ENCODE measurements around the gene DDX11.
"Not testable (repeated sequence)": the region's sequence is repeated elsewhere in the genome, so short reads cannot be mapped to it uniquely, and the experiment has no call there.

Gene DDX11

GRCh38 chr12:31125171-31125570, 51.5 kb downstream of the DDX11 start:
- H3K79me2 ChIP-seq (ENCODE audit: insufficient read depth, low read length); H3K9me3 ChIP-seq (ENCODE audit: low read length); H3K27ac ChIP-seq (ENCODE audit: low read depth, low read length, poor library complexity, severe bottlenecking); H2AFZ ChIP-seq (ENCODE audit: low read length); H3K9me2 ChIP-seq (ENCODE audit: low read depth, low read length); H3K4me1 ChIP-seq (ENCODE audit: insufficient read depth, low read length, severe bottlenecking); H3F3A ChIP-seq (ENCODE audit: insufficient read depth, low read length); H3K36me3 ChIP-seq (ENCODE audit: insufficient read depth, low read length); H4K20me1 ChIP-seq (ENCODE audit: insufficient read depth, low read length); H3K4me2 ChIP-seq (ENCODE audit: low read length); H3K27me3 ChIP-seq (ENCODE audit: insufficient read depth, low read length); H3K4me3 ChIP-seq (ENCODE audit: low read depth, low read length, poor library complexity, severe bottlenecking); H3K9ac ChIP-seq (ENCODE audit: low read length): not testable (repeated sequence)

- not testable (repeated sequence) for H3K4me1 ChIP-seq (ENCODE audit: insufficient read depth, low read length, severe bottlenecking); H3K27ac ChIP-seq (ENCODE audit: low read depth, low read length, poor library complexity, severe bottlenecking); H3K9me3 ChIP-seq (ENCODE audit: low read length); H3K4me3 ChIP-seq (ENCODE audit: low read depth, low read length, poor library complexity, severe bottlenecking); H3K36me3 ChIP-seq (ENCODE audit: insufficient read depth, low read length); H3F3A ChIP-seq (ENCODE audit: insufficient read depth, low read length); H2AFZ ChIP-seq (ENCODE audit: low read length); H3K4me2 ChIP-seq (ENCODE audit: low read length); H3K9ac ChIP-seq (ENCODE audit: low read length); H3K27me3 ChIP-seq (ENCODE audit: insufficient read depth, low read length); H4K20me1 ChIP-seq (ENCODE audit: insufficient read depth, low read length); H3K79me2 ChIP-seq (ENCODE audit: insufficient read depth, low read length); H3K9me2 ChIP-seq (ENCODE audit: low read depth, low read length)
Measured at GRCh38 chr12:31127209-31127848, 53.7 kb downstream of the DDX11 start.

GRCh38 chr12:31136581-31136980, 62.9 kb downstream of the DDX11 start:
- H3K27me3 ChIP-seq (ENCODE audit: insufficient read depth, low read length); H3K4me1 ChIP-seq (ENCODE audit: insufficient read depth, low read length, severe bottlenecking); H3K9me3 ChIP-seq (ENCODE audit: low read length); H3K36me3 ChIP-seq (ENCODE audit: insufficient read depth, low read length); H3K4me2 ChIP-seq (ENCODE audit: low read length); H3K9me2 ChIP-seq (ENCODE audit: low read depth, low read length); H3K9ac ChIP-seq (ENCODE audit: low read length); H3K4me3 ChIP-seq (ENCODE audit: low read depth, low read length, poor library complexity, severe bottlenecking); H3K27ac ChIP-seq (ENCODE audit: low read depth, low read length, poor library complexity, severe bottlenecking); H2AFZ ChIP-seq (ENCODE audit: low read length); H4K20me1 ChIP-seq (ENCODE audit: insufficient read depth, low read length); H3F3A ChIP-seq (ENCODE audit: insufficient read depth, low read length); H3K79me2 ChIP-seq (ENCODE audit: insufficient read depth, low read length): not testable (repeated sequence)

- H3K9me3 ChIP-seq (ENCODE audit: low read length); H4K20me1 ChIP-seq (ENCODE audit: insufficient read depth, low read length); H3F3A ChIP-seq (ENCODE audit: insufficient read depth, low read length); H3K4me1 ChIP-seq (ENCODE audit: insufficient read depth, low read length, severe bottlenecking); H3K27ac ChIP-seq (ENCODE audit: low read depth, low read length, poor library complexity, severe bottlenecking); H3K9me2 ChIP-seq (ENCODE audit: low read depth, low read length); H2AFZ ChIP-seq (ENCODE audit: low read length); H3K4me2 ChIP-seq (ENCODE audit: low read length); H3K27me3 ChIP-seq (ENCODE audit: insufficient read depth, low read length); H3K4me3 ChIP-seq (ENCODE audit: low read depth, low read length, poor library complexity, severe bottlenecking); H3K79me2 ChIP-seq (ENCODE audit: insufficient read depth, low read length); H3K36me3 ChIP-seq (ENCODE audit: insufficient read depth, low read length); H3K9ac ChIP-seq (ENCODE audit: low read length): not testable (repeated sequence)
Measured at GRCh38 chr12:31144768-31145167, 71.1 kb downstream of the DDX11 start.

GRCh38 chr12:31145296-31145695, 71.6 kb downstream of the DDX11 start:
- H3K4me1 ChIP-seq (ENCODE audit: insufficient read depth, low read length, severe bottlenecking); H3K4me3 ChIP-seq (ENCODE audit: low read depth, low read length, poor library complexity, severe bottlenecking); H3K9ac ChIP-seq (ENCODE audit: low read length); H3K27me3 ChIP-seq (ENCODE audit: insufficient read depth, low read length); H3K9me3 ChIP-seq (ENCODE audit: low read length); H3K79me2 ChIP-seq (ENCODE audit: insufficient read depth, low read length); H2AFZ ChIP-seq (ENCODE audit: low read length); H3K4me2 ChIP-seq (ENCODE audit: low read length); H3F3A ChIP-seq (ENCODE audit: insufficient read depth, low read length); H3K9me2 ChIP-seq (ENCODE audit: low read depth, low read length); H4K20me1 ChIP-seq (ENCODE audit: insufficient read depth, low read length); H3K27ac ChIP-seq (ENCODE audit: low read depth, low read length, poor library complexity, severe bottlenecking); H3K36me3 ChIP-seq (ENCODE audit: insufficient read depth, low read length): not testable (repeated sequence)

- H3K4me3 ChIP-seq (ENCODE audit: low read depth, low read length, poor library complexity, severe bottlenecking); H3K9ac ChIP-seq (ENCODE audit: low read length); H3K79me2 ChIP-seq (ENCODE audit: insufficient read depth, low read length); H4K20me1 ChIP-seq (ENCODE audit: insufficient read depth, low read length); H3K36me3 ChIP-seq (ENCODE audit: insufficient read depth, low read length); H3K4me1 ChIP-seq (ENCODE audit: insufficient read depth, low read length, severe bottlenecking); H3K27ac ChIP-seq (ENCODE audit: low read depth, low read length, poor library complexity, severe bottlenecking); H2AFZ ChIP-seq (ENCODE audit: low read length); H3K9me2 ChIP-seq (ENCODE audit: low read depth, low read length); H3K9me3 ChIP-seq (ENCODE audit: low read length); H3F3A ChIP-seq (ENCODE audit: insufficient read depth, low read length); H3K27me3 ChIP-seq (ENCODE audit: insufficient read depth, low read length); H3K4me2 ChIP-seq (ENCODE audit: low read length): not testable (repeated sequence)
Measured at GRCh38 chr12:31147415-31147814, 73.8 kb downstream of the DDX11 start.

- not testable (repeated sequence) for H3K9ac ChIP-seq (ENCODE audit: low read length); H3K9me3 ChIP-seq (ENCODE audit: low read length); H3K4me2 ChIP-seq (ENCODE audit: low read length); H3K9me2 ChIP-seq (ENCODE audit: low read depth, low read length); H3K79me2 ChIP-seq (ENCODE audit: insufficient read depth, low read length); H3K27ac ChIP-seq (ENCODE audit: low read depth, low read length, poor library complexity, severe bottlenecking); H3K27me3 ChIP-seq (ENCODE audit: insufficient read depth, low read length); H3K36me3 ChIP-seq (ENCODE audit: insufficient read depth, low read length); H3K4me1 ChIP-seq (ENCODE audit: insufficient read depth, low read length, severe bottlenecking); H2AFZ ChIP-seq (ENCODE audit: low read length); H4K20me1 ChIP-seq (ENCODE audit: insufficient read depth, low read length); H3F3A ChIP-seq (ENCODE audit: insufficient read depth, low read length); H3K4me3 ChIP-seq (ENCODE audit: low read depth, low read length, poor library complexity, severe bottlenecking)
Measured at GRCh38 chr12:31150766-31151165, 77.1 kb downstream of the DDX11 start.

Measured in OCI-LY1 (cell line).